ENCODE results near the gene SIL1. TPM values are rescaled to one million over a fixed set of nuclear protein-coding genes. Genes with fewer than 3 reads are reported as not detected.

SIL1 gene
- total and polyA plus RNA-seq, 2 donors (not counting 3 experiments of a cell fraction or from before 2014, with no cell fraction given): 47.6 to 67.2 TPM

GRCh38 chr5:139205586-139205985 is 7.4 kb upstream of the SIL1 start:
- Histone ChIP-seq H3K9ac (replicated peaks; ENCODE audit: extremely low read depth, insufficient read depth, low read length) (no peak overlapping the region), H3K79me2 (ENCODE audit: control insufficient read depth, insufficient read depth, low read length) (no peaks in the 10 kb centered on the region), H3K27ac (ENCODE audit: insufficient read depth, low read depth, low read length) (no peak overlapping the region), H3K4me3 (replicated peaks in 1 of 3; ENCODE audit: insufficient read depth in 1 of 3, low read depth in 1 of 3, low read length in 3 of 3) (no peak overlapping the region), H3K27me3 (ENCODE audit: control insufficient read depth in 2 of 2, insufficient read depth in 2 of 2, low read length in 2 of 2) (peaks cover 5 to 23% of the 10 kb centered on the region in 2 experiments), H3K4me2 (ENCODE audit: insufficient read depth, low read length) (no peak overlapping the region), H2AFZ (ENCODE audit: low read depth, low read length) (no peak overlapping the region), H3K9me1 (replicated peaks; ENCODE audit: control insufficient read depth, extremely low read depth, insufficient read depth, low read length) (no peaks in the 10 kb centered on the region), H3K36me3 (ENCODE audit: control insufficient read depth in 2 of 2, extremely low read depth in 1 of 2, insufficient read depth in 2 of 2, low read length in 2 of 2) (no peaks in the 10 kb centered on the region), H3K4me1 (ENCODE audit: control insufficient read depth, extremely low read depth, insufficient read depth, low read length) (no peaks in the 10 kb centered on the region), H3K9me3 (replicated peaks; ENCODE audit: control insufficient read depth, insufficient read depth, low read length) (no peaks in the 10 kb centered on the region), H4K20me1 (replicated peaks; ENCODE audit: control insufficient read depth, extremely low read depth, insufficient read depth, low read length) (no peaks in the 10 kb centered on the region)
- POLR2A ChIA-PET: no interaction called here
- no TSS peak for BruUV-seq (replicated peaks)
- no peak for DNase-seq (ENCODE audit: low read depth, low spot score)
- FAIRE-seq: no peak
- TF ChIP-seq, protein P1, sequence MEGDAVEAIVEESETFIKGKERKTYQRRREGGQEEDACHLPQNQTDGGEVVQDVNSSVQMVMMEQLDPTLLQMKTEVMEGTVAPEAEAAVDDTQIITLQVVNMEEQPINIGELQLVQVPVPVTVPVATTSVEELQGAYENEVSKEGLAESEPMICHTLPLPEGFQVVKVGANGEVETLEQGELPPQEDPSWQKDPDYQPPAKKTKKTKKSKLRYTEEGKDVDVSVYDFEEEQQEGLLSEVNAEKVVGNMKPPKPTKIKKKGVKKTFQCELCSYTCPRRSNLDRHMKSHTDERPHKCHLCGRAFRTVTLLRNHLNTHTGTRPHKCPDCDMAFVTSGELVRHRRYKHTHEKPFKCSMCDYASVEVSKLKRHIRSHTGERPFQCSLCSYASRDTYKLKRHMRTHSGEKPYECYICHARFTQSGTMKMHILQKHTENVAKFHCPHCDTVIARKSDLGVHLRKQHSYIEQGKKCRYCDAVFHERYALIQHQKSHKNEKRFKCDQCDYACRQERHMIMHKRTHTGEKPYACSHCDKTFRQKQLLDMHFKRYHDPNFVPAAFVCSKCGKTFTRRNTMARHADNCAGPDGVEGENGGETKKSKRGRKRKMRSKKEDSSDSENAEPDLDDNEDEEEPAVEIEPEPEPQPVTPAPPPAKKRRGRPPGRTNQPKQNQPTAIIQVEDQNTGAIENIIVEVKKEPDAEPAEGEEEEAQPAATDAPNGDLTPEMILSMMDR (IDR thresholded peaks at IDR 0.05; ENCODE audit: extremely low read depth in 1 of 2, insufficient read depth in 1 of 2, low read depth in 1 of 2, low read length in 2 of 2): no peak
- TF ChIP-seq POLR2AphosphoS5 (IDR thresholded peaks at IDR 0.05; ENCODE audit: insufficient read depth, low read depth, low read length): no peak
- TF ChIP-seq JUN (IDR thresholded peaks at IDR 0.05; ENCODE audit: borderline replicate concordance, insufficient read depth, insufficient read length, low read depth): no peak
- TF ChIP-seq MYC (IDR thresholded peaks at IDR 0.05; ENCODE audit: low read depth, low read length): no peak
- no peak for TF ChIP-seq POLR2A (IDR thresholded peaks at IDR 0.05; ENCODE audit: low read depth, low read length)
- TF ChIP-seq, protein P2, sequence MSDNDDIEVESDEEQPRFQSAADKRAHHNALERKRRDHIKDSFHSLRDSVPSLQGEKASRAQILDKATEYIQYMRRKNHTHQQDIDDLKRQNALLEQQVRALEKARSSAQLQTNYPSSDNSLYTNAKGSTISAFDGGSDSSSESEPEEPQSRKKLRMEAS (IDR thresholded peaks at IDR 0.05; ENCODE audit: insufficient read depth, insufficient read length): no peak
- TF ChIP-seq FOS (IDR thresholded peaks at IDR 0.05; ENCODE audit: borderline replicate concordance, insufficient read depth, low read length): no peak
- no peak for TF ChIP-seq GATA2 (IDR thresholded peaks at IDR 0.05; ENCODE audit: insufficient read depth, insufficient read length, low read depth, low read length)
- TF ChIP-seq EZH2 (IDR thresholded peaks at IDR 0.05; ENCODE audit: borderline replicate concordance, low read depth, low read length, severe bottlenecking): no peak
- dilution Hi-C loops (cut with MboI; ENCODE audit: extremely low pct_ligation_motif_present, low sequenced_read_pairs): no loop called here
- intact Hi-C loops (cut with micrococcal nuclease): no loop called here
- CTCF ChIA-PET: no interaction called here
